ENCODE data around the gene CDC42BPG.

Gene CDC42BPG

DNA sequence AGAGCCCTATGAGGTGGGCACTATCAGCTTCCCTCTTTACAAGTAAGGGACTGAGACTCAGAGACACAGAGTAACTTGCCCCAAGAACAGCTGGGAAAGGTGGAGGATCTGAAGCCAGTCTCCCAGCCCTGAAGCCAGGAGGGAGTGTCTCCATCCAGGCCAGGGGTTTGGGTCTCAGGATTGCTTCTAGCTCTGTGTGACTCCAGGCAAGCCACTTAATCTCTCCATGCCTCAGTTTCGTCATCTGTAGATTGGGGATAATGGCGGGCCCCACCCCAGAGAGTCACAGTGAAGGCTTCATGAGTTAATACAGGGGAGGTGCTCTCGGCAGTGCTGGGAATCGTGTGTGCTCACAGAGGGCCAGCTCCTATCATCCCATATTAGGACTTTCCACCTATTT, 52.0 kb downstream of the CDC42BPG start:
- DNase-seq (ENCODE audit: low spot score) (no peak), FAIRE-seq (no peak)

DNA sequence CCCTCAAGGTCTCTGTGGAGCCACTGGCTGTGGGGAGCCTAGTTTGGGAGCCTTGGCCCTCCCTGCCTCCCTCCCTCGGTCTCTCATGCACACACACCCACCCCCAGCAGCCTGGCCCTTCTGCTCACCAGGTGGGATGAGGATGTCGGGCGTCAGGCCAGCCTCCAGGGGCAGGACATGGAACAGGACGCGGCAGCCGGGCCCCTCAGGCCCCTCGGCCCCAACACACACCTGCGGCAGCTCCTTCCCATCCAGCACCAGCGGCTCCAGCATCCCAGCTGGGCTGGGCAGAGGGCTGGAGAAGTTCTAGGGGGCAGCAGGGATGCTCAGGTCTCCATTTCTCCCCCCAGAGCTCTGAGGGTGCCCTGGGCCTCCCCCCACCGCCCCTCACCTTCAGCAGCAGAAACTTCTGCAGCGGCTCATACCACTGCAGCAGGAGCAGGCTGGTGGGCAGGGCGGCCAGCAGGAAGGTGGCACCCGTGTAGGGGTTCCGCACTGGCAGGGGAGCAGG, 52.6 kb downstream of the CDC42BPG start:
- no peak for DNase-seq (ENCODE audit: low spot score)
- FAIRE-seq = no peak

DNA sequence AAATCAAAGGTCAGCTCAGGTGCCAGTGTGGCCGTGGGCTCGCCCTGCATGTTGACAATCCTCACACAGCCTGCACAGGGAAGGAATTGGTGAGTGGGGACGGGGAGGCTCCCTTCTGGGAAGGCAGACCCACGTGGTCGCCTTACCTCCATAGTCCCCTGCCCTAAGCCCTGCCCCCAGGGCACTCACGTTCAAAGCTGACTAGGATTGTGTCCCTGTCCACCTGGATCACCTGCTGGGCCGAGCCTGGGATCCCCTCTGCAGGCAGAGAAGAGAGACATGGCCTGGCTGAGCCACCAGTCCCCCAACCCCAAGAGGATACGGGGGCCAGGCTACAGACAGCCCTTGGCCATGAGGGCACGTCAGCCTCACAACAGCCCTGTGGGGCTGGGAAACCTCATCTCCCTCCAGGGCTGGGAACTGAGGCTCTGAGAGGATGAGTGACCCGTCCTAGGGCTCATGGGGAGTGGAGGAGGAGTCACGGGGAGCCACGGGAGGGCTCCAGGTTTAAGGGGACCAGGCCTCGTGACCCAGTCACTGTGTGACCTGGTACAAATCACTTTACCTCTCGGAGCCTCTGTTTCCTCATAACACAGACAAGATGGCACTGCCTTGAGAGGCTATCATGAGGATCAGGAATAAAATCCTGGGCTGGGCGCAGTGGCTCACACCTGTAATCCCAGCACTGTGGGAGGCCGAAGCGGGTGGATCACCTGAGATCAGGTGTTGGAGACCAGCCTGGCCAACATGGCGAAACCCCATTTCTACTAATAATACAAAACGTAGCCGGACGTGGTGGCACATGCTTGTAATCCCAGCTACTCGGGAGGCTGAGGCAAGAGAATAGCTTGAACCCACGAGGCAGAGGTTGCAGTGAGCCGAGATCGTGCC, 54.0 kb downstream of the CDC42BPG start:
- no peak for FAIRE-seq
- DNase-seq (ENCODE audit: low spot score) = no peak

DNA sequence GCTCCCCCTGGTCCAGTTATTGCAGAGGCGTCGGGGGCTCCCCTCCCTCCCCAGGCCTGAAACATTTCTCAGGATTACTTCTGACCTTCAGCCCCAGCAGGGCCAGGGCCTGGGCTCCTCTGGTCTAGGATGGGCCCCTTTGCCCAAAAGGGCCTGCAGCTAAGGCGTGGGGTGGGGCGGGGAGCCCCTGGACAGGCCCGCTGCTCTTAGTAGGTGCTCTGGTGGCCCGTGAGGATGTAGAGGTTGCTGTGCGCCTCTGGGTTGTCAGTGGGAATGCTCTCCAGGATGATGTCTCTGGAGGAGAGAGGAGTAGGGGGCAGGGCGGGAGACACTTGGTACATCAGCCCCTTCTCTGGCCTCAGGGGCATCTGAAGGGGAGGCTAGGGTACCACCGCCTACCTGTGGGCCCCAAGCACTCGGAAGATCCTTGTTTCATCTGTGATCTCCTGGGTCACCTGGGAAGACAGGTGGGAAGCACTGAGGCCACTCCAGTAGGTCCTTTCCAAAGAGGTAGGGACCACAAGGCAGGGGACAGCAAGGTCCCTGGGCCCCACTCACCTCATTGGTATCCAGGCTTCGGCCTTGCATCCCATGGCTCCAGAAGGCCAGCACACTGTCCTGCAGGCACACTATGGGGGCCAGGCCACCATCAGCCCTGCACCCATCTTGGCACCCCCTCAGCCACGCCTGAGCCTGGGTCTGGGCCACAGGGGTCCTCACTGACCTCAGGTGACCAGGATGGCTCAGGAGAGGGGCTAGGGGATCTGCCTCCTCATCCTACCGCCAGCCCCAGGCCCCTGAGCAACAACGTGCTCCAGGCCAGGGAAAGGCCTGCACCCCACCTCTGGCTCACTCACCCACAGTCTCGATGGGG, 54.9 kb downstream of the CDC42BPG start:
- FAIRE-seq = no peak
- no peak for DNase-seq (ENCODE audit: low spot score)

DNA sequence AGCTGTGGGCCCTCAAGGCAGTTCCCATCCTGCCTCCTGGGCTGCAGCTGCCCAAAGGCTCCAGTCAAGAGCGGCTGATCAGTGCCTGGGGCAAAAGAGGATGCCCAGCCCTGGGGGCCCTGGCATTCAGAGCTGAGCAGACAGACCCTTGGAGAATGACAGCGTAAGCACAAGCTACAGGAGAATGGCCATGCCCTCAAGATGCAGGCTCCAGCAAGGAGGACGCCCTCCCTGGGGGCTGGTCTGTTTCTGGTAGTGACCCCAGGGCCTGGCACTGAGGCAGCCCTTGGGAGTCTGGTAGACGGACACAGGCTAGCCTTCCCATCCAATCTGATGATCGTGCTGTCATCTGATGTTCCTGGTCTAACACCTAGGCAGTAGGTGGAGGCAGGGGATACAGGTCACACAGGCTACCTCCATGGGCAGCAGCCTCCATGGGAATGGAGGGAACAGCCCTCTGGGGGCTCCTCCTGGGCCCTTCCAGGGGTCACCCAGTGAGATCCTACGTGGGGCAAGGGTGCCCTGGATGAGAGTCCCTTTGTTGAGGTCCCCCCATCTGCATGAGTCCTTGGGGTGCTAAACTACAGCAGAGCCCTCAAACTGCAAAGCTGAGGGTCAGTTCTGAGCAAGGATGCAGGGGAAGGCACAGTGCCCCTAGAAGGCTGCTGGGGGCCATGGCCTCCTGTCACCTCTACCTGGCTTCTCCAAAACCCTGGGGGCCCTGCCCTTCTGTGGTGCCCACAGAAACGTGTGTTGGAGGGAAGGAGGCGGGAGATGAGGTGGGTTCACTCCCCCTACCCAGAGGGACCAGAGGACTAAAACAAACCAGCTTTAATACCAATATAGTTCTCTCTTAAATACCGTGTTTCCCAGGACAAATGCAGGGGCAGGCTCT, 55.9 kb downstream of the CDC42BPG start:
- FAIRE-seq (no peak), DNase-seq (ENCODE audit: low spot score) (no peak)

DNA sequence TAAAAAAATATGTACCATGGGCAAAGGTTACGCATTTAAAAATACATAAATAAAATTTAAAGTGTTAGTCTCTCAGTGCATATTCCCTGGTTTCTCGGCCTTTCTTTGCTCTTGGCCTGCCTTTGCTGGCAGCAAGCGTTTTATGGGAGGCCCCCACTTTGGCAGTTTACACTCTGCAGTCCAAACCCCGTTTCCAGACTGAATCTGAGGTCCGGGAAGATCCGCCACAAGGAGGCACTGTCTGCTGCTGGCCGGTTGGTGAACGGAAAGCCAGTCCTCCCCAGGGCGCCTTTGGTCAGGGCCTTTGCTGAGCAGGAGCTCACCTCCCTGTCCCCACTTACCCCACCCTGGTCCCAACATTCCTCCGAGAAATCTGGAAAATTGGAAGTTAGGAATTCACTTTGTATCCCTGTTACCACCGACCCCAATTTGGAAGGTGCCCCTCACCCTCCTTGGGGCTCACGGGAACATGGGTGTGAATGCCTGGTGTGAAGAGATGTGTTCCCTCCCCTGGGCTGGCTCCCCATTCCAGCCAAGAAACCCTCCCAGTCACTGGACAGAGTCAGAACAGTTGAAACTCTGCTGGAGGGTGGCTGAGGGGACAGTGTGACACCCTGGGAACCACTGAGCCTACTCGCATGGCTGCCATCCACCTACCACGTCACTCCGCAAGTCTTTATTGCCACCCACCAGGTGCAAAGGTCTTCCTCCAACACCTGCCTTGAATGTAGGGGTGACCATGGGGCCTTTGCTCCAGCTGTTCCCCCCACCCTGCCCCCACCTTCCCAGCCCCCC, 56.7 kb downstream of the CDC42BPG start:
- DNase-seq (ENCODE audit: low spot score) (peak; percentile 42), FAIRE-seq (no peak)

DNA sequence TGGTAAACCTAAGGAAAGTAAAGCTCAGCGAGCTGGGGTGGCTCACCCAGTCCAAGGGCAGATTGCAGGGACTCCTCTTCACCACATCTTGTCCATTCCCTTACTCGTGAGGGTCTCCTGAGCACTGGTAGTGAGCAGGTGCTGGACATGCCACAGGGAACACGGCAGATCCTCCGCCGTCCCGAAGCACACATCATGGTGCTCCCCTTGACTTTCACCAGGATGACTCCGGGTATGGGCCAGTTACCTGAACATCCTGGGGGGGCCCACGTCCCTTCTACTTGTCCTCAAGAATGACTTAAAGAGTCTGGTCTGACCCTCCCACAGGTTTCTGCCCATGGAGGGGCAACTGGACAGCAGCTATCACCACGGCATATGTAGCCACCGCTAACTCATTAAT, 58.1 kb downstream of the CDC42BPG start:
- DNase-seq (ENCODE audit: low spot score) = no peak
- FAIRE-seq = no peak

DNA sequence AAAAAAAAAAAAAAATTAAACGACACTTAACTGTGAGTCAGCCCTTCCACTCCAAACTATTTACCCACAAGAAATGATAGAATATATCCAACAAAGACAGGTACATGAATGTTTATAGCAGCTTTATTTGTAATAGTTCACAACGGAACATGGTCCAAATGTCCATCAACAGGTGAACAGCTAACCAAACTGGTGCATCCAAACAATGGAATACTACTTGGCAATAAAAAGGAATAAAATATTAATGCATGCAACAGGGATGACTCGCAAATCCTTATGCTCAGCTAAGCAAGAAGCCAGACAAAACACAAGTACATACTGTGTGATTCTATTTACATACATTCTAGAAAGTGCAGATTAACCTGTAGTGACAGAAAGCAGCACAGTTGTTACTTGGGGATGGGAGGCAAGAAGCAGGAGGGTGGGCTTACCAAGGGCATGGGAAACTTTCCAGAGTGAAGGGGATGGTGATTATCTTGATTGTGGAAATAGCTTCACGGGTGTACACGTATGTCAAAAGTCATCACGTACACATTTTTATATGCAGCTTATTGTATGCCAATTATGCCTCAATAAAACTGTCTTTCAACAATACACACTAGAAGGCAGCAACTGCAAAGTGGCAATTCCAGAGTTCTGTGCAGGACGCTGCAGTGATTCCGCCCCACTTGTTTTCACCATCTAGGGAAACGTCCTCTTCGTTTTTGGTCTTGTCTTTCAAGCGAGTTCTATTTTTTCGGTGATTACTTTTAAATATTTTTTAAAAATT, 59.5 kb downstream of the CDC42BPG start:
- DNase-seq (ENCODE audit: low spot score) = no peak
- FAIRE-seq = no peak

DNA sequence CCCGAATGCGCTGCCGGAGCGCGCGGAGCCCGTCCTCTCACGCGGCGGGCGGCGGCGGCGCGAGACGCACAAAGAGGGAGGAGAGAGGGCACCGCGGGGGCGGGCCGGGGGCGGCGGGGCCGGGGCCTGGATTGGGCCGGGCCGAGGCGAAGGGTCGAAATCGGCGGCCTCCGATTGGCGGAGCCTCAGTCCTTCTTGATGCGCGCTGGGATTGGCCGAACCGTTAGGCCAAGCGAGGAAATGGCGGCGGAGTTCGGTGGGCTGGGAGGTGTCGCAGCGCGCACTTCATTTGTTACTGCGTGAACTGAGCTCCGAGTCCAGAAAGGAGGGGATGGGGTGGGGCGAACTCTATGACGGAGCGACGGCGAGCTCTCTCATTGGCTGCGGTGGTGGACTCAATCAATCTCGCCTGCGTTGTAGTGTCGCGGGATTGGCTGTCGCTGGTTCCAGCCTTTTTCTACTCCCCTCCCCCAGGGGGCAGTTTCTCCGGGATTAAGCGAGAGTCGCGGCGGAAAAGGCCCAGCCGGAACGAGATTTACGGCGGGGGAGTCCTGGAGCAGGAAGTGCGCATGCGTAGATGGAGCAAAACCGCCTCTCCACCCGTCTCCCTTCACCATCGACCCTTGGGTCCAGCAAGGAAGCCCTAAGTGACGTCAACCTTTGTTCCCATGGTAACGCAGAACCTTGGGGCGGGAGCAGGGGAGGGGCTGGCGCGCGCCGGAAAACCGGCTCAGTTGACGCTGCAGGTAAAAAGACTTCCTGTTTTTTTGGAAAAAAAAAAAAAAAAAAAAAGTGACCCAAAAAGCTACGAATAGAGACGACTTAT, 65.8 kb downstream of the CDC42BPG start, which contains the start of gene SF1:
TSS of gene SF1 (minus strand) at position 70 of the 826 bp plus-strand sequence. CDS start 150 bp downstream, outside the sequence.
- peak; percentile 61 for FAIRE-seq

DNA sequence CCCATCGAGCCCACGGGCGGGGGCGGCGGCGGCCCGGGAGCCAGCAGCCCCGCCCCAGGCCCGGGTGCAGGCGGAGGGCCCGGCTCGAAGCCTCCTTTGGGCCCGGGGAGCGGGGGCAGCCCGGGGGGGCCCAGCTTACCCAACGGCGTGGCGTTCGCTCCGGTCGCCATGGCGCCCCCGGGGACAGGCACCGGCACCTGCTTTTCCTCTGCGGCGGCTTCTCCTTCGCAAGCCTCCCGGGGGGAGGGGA, 66.3 kb downstream of the CDC42BPG start:
- no peak for DNase-seq (ENCODE audit: low spot score)
- no peak for FAIRE-seq

More for the DNA sequence above, 65.8 kb downstream of the CDC42BPG start, which contains the start of gene SF1:
- DNase-seq (ENCODE audit: low spot score) = peak; percentile 99

DNA sequence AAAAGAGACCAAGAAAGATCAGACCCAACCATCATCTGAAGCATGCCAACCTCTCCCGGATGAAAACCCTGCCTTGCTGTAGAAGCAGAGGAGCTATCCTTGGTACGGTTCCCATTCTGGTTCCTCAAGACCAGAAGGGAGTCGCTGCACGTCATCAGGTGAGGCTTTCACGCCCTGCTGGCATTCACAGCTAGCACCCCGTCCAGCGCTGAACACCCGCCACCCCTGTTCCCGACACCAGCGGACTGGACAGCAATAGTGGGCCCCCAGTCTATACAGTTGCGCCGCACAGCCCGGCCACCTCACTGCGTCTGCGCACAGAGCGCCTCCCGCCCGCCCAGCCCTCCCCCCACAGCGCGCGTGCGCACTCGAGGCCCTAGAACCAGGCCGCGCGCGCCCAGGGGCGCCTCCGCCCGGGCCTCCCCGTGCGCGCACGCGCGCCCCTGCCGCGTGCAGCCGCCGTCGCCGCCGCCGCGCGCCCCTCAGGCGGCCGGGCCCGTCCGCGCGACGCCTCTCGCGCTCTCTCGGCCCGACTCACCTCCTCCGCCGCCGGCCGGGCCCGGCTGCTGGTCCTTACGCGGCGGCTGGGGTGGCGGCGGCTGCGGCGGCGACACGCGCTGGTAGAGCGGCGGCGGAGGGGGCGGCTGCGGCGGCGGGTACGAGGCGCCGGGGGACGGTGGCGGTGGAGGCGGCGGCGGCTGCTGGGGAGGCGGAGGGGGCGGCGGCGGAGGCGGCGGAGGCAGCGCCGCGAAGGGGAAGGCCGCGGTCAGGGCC, 66.8 kb downstream of the CDC42BPG start:
- peak; percentile 96 for DNase-seq (ENCODE audit: low spot score)
- no peak for FAIRE-seq

DNA sequence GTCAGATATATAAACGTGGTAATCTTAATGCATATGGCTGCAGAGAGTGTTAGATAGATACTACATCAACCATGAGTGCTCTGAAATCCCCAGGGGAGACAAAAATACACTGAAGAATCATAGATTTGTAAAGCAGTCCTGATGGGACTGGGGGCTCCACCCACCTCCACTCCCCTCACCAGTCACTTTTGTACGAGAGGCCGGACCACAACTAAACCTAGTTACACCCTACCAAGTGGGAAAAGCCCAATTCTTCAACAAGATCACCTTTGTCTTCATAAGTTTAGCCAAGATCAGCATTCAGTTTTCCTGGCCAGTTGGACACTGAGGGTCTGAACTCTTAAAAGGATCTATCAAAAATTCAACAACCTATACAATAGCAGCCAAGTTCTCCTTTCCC, 67.6 kb downstream of the CDC42BPG start:
- no peak for FAIRE-seq
- no peak for DNase-seq (ENCODE audit: low spot score)

DNA sequence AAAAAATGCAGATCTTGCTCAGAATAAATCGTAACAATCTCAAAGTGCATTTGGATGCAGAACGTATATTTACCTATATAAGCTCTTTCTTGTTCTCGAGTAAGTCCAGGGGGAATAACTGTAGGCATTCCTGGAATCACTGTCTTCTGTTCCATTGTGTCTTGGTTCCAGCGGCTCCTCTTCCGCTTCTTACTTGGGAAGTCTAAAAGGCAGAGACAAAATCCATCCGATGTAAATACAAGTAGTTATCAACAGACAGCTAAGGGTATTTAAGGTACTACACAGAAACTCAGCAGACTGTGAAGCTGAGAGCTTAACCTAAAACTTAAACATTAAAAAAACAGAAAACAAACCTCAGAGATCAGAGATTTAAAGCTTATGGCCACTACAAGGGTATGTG, 68.0 kb downstream of the CDC42BPG start:
- no peak for DNase-seq (ENCODE audit: low spot score)
- FAIRE-seq = no peak

DNA sequence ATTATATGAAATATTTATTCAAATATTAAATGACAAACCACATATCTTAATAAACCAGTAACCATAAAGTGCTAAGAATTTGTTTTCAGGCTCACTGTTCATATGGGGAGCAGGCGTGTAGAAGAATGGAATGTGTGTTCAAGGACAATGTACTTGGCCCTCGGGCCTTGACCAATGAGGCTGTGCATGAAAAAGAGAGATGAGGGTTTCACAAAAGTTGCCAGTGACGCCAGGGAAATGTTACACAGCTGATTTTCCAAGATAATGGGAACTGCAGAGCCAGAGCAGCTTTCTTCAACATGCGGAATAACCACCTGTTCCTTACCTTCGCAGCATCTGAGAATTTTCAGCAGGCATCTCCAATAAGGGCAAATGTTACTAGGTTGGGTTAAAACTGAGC, 70.3 kb downstream of the CDC42BPG start:
- FAIRE-seq = no peak

More for the DNA sequence above, 70.3 kb downstream of the CDC42BPG start:
- DNase-seq (ENCODE audit: low spot score) = no peak

All from urothelium cell line (cell line).